IMR-90 (cell line): ENCODE data around the gene WNT7B. TPM values are rescaled to one million over a fixed set of nuclear protein-coding genes. Genes with fewer than 3 reads are reported as not detected.

Experiments
- MAZ ChIP-seq: IDR thresholded peaks from 2 replicates; pipeline ENCODE4 v1.6.1; 2012; ENCODE audit warnings: low read depth, mild to moderate bottlenecking, low read length, improper control_type of control experiment, moderate library complexity, borderline replicate concordance
- MXI1 ChIP-seq: IDR thresholded peaks from 2 replicates; pipeline ENCODE4 v1.6.1; 2012; ENCODE audit warnings: low read depth, mild to moderate bottlenecking, low read length, moderate library complexity, borderline replicate concordance
- POLR2A ChIP-seq: IDR thresholded peaks from 2 replicates; pipeline ENCODE4 v1.6.1; 2012; ENCODE audit warnings: mild to moderate bottlenecking, low read depth, low read length
- RAD21 ChIP-seq: IDR thresholded peaks from 2 replicates; pipeline ENCODE4 v1.6.1; 2012; ENCODE audit warnings: low read length, improper control_type of control experiment
- RFX5 ChIP-seq: IDR thresholded peaks from 2 replicates; pipeline ENCODE4 v1.8.0; 2012; ENCODE audit warnings: low read depth, mild to moderate bottlenecking, low read length, moderate library complexity
- polyA plus RNA-seq, 3 experiments: library from polyadenylated mRNA; depleted of rRNA; stranded (reverse); fragments of >200 nt; gene quantifications; 2 replicates each; pipeline ENCODE4 v1.2.3, GENCODE V29; 2012; ENCODE audit warnings: low replicate concordance in 1 of 3
- total RNA-seq: library from RNA; depleted of rRNA; stranded (reverse); fragments of >200 nt; gene quantifications from 2 replicates; pipeline ENCODE4 v1.2.3, GENCODE V29; 2012

The WNT7B gene
- total and polyA plus RNA-seq, 2 of the 4 experiments (the other 2 are of a cell fraction), result under 0.01 to 0.15 TPM

GRCh38 chr22:46025973-46026898, 49.3 kb upstream of the WNT7B start (continued):
- TF ChIP-seq MAZ (no peak), MXI1 (no peak), POLR2A (no peak), RAD21 (no peak), RFX5 (no peak)
